Activated CD4-positive, CD25-positive, alpha-beta regulatory T cell treated with anti-CD3 and anti-CD28 coated beads, Interleukin-2, amount 50 U/mL, for 24 hours (primary cell): Measurements from ENCODE around the gene ROR2.
A peak's percentile ranks its signal among the peaks of the same experiment; 100 is the strongest.

Experiments
- ATAC-seq, 2 donors: fragments of 150-1000 bp; cut with Tn5 transposase; one replicate each; pipeline ENCODE4 v1.10.0; 2021; ENCODE audit warnings: mild to moderate bottlenecking in 1 of 2, moderate library complexity in 1 of 2

ROR2 gene

GRCh38 chr9:91873637-91874051, 76.4 kb downstream of the ROR2 start:
- ATAC-seq = no peak

GRCh38 chr9:91868732-91869391, 81.2 kb downstream of the ROR2 start:
- ATAC-seq = no peak

- ATAC-seq = no peak
Measured at GRCh38 chr9:91867740-91868139, 82.3 kb downstream of the ROR2 start.

- ATAC-seq = no peak
Measured at GRCh38 chr9:91865041-91865440, 85.0 kb downstream of the ROR2 start.

- ATAC-seq = no peak
Measured at GRCh38 chr9:91864380-91864779, 85.6 kb downstream of the ROR2 start.

GRCh38 chr9:91863469-91863868, 86.6 kb downstream of the ROR2 start:
- ATAC-seq = no peak

GRCh38 chr9:91858213-91859030, 91.6 kb downstream of the ROR2 start:
- ATAC-seq = no peak

- no peak for ATAC-seq
Measured at GRCh38 chr9:91857291-91858212, 92.5 kb downstream of the ROR2 start.

GRCh38 chr9:91856419-91856818, 93.6 kb downstream of the ROR2 start:
- peak in 1 of 2 donors; percentile 28 for ATAC-seq

- ATAC-seq = no peak
Measured at GRCh38 chr9:91855196-91855595, 94.8 kb downstream of the ROR2 start.

GRCh38 chr9:91852801-91853347, 97.2 kb downstream of the ROR2 start:
- ATAC-seq = no peak

GRCh38 chr9:91849694-91850093, 100.3 kb downstream of the ROR2 start:
- no peak for ATAC-seq

- no peak for ATAC-seq
Measured at GRCh38 chr9:91848146-91848545, 101.9 kb downstream of the ROR2 start.

GRCh38 chr9:91847581-91848091, 102.4 kb downstream of the ROR2 start:
- peak in 1 of 2 donors; percentile 7 for ATAC-seq

GRCh38 chr9:91845879-91846278, 104.1 kb downstream of the ROR2 start:
- ATAC-seq = no peak

- ATAC-seq = no peak
Measured at GRCh38 chr9:91844701-91845291, 105.2 kb downstream of the ROR2 start.

GRCh38 chr9:91844190-91844589, 105.8 kb downstream of the ROR2 start:
- ATAC-seq = no peak

GRCh38 chr9:91843623-91844148, 106.3 kb downstream of the ROR2 start:
- no peak for ATAC-seq

GRCh38 chr9:91843093-91843492, 106.9 kb downstream of the ROR2 start:
- no peak for ATAC-seq

GRCh38 chr9:91842358-91843049, 107.5 kb downstream of the ROR2 start:
- ATAC-seq = no peak

GRCh38 chr9:91841591-91841990, 108.4 kb downstream of the ROR2 start:
- ATAC-seq = no peak
